GM12875 (cell line): ENCODE data around the gene CCDC87.

Experiments used
- H3K4me3 ChIP-seq: one replicate; pipeline ENCODE4 v1.5.1; 2011; ENCODE audit warnings: low read depth, low read length, control low read depth
- CTCF ChIP-seq: IDR thresholded peaks from 2 replicates; pipeline ENCODE4 v1.5.1; 2011; ENCODE audit warnings: low read depth, mild to moderate bottlenecking, control low read depth, inconsistent platforms, low read length, moderate library complexity, borderline replicate concordance; ENCODE audit not compliant: insufficient read depth

The CCDC87 gene

DNA sequence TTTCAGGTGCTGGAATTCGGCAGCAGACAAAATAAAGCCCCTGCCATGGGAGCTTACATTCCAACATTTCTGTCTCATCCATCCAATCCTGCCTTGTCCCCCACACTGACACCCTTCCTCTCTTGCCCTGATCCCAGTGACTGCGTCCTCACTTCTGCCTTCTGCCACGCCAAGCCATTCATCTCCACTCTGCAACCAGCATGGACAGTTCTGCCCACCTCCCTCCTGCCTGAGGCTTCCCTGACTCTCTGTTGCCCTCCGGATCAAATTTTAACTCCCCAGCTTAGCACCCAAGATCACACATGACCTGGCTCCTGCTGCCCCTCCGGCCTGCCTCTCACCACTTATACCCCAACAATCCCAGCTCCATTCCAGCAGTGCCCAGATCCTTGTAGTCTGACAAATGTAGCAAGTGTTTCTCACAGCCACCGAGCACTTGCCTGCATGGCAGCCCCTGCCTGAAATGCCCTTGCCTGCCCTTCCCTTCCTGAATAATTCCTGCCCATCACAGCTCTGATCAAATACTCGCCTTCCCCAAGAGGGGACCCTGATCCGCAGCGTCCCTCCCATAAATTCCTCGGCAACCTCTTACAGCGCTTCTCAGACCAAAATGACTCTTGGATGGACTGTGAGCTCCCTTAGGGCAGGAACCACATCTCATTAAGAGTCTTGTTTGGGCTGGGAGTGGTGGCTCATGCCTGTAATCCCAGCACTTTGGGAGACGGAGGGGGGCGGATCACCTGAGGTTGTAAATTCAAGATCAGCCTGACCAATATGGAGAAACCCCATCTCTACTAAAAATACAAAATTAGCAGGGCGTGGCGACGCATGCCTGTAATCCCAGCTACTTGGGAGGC is 43.9 kb downstream of the CCDC87 start:
- no peak for TF ChIP-seq CTCF
- H3K4me3 ChIP-seq: no peak overlapping the region

DNA sequence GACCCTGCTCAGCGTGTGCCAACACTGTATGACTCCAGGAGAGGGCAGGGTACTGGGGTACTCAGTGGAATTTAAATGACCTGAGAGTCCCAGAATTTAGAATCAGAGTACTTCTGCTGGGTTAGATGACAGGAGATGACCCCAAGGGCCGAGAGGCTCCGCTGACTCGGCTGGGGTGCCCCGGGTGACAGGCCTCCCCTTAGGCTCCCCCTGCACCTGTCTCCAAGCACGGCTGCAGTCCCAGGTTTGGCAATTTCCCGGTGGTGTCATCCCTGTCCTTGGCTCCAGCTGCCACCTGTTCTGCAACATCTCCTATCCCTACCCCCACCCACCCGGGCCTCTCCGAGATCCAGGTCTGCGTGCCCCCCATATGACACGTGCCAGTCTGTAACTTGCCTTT is 44.8 kb downstream of the CCDC87 start:
- TF ChIP-seq CTCF: no peak
- no peak overlapping the region for H3K4me3 ChIP-seq

DNA sequence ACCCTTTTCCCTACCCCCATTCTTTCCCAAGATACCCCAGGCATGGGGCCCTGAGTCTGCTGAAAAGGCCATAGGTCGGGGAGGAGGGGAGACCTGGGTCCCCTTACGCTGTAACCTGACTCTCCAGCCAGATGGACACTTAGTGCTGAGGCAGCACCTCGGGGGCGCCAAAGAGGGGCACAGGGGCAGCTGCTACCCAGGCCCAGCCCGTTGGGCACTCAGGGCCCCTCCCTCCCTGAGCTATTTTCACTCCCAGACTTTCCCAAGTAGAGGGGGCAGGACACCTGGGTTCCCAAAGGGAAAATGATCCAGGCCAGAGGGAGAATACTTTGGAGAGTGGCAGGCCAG is 45.2 kb downstream of the CCDC87 start:
- no peak overlapping the region for H3K4me3 ChIP-seq
- no peak for TF ChIP-seq CTCF

DNA sequence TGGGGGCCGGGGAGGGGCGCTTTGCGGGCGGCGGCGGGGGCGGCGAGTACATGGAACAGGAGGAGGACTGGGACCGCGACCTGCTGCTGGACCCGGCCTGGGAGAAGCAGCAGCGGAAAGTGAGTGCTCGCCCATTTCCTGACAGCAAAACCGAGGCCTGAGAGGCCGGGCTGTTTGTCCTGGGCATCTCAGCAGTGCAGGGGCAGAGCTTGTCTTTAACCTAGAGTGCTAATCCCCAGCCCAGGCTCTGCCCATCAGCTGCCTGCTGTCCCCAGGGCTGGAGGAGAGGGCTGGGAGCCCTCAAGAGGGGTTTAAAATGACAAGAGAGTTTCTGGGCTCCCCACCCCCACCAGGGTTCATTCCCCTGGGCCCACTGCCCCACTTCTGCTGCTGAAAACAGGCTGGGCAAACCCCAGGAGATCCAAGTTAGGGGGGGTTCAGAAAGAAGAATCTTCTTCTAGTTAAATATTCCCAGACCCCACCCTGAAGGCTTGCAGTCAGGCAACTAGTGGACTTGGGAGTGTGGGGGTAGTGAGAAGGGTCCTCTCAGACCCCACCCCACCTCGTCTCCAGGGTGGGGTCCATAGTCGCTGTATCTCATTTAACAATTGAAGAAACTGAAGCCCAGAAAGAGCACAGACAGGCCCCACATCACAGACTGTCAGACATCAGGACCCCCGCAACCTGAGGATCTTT is 45.7 kb downstream of the CCDC87 start:
- TF ChIP-seq CTCF: no peak
- no peak overlapping the region for H3K4me3 ChIP-seq

DNA sequence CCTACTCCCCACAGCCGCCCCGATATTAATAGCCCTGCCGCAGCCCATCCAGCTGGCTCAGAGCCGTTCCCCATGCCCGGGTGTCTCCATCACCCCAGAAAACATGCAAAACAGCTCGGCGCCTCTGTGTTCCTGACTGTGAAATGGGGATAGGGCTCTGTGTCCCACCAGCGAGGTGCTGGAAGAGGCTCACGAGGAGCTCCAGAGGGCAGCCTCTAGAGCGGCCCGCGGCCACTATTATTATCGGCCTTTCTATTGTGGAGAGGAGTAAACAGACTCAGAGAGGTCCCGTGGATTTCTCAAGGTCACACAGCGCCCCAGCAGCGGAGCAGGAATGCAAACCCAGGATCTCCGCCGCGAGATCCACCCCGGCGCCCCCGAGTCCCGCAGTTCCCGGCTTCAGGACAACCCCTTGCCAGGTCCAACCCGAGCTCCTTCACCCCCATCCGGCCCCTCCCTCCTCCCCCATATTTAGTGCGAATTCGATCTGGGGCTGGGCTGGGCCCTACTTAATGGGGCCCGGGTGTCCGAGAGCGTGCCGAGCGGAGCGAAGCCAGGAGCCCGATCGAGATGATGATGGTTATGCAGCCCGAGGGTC is 46.4 kb downstream of the CCDC87 start, which contains the start of gene ACTN3:
TSS of gene ACTN3 (plus strand) at position 536 of the 598 bp plus-strand sequence. CDS start at position 571, 35 bp downstream.
- TF ChIP-seq CTCF: no peak
- H3K4me3 ChIP-seq: peak within 1 kb of the TSS; percentile 94

DNA sequence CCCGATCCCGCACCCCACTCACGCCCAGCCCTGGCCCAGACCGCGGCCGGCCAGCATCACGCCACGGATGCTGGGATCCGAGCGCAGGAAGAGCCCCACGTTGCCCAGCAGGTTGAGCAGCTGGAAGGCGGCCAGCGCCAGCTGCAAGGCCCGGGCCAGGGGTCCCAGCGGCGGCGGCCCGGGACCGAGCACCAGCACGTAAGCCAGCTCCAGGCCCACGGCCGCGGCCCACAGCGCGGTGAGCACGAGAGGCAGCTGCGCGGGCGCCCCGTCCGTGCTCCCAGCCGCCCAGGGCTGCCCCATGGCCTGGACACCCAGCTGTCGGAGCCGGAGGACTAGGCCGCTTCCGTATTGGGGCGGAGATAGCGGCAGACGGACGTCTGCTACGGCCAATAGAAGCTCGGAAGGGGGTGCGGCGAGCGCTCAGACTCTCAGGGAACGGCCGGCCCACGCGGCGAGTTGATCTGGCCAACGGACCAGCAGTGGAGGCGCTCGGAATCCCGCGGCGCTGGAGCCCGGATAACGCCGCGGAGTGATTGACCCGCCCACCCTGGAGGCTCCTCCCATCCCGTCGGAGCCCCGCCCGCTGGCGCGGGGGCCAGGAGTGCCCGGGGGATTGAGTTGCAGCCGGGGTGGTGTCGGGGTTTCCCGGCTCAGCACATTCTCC is 47.0 kb downstream of the CCDC87 start, which contains the start of gene ZDHHC24:
TSS of gene ZDHHC24 (minus strand) at position 348 of the 667 bp plus-strand sequence. CDS start at position 303, 45 bp downstream.
- no peak for TF ChIP-seq CTCF
- H3K4me3 ChIP-seq: peak within 1 kb of the TSS; percentile 94

DNA sequence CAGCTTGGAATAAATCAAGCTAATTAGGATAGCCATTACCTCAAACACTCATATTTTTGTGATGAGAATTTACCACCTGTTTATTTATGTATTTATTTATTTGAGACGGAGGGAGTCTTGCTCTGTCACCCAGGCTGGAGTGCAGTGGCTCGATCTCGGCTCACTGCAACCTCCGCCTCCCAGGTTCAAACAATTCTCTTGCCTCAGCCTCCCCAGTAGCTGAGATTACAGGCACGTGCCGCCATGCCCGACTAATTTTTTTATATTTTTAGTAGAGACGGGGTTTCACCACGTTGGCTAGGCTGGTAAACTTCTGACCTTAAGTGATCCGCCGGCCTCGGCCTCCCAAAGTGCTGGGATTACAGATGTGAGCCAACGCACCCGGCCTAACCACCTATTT is 47.9 kb downstream of the CCDC87 start:
- peak overlapping the region; percentile 94 for H3K4me3 ChIP-seq
